T-helper 2 cell (primary cell): ENCODE measurements around the gene RASGRF2.
"Not testable (repeated sequence)": the region's sequence is repeated elsewhere in the genome, so short reads cannot be mapped to it uniquely, and the experiment has no call there.

ENCODE experiments used
- DNase-seq, 5 experiments: peaks; one replicate each; pipeline versions ENCODE4 v3.0.0 to v3.0.0-alpha.2; 2012 to 2022

RASGRF2 gene

GRCh38 chr5:81023261-81023970 is 63.3 kb downstream of the RASGRF2 start:
- no peak for DNase-seq

GRCh38 chr5:81027481-81028058 is 67.4 kb downstream of the RASGRF2 start:
- no peak for DNase-seq

DNA sequence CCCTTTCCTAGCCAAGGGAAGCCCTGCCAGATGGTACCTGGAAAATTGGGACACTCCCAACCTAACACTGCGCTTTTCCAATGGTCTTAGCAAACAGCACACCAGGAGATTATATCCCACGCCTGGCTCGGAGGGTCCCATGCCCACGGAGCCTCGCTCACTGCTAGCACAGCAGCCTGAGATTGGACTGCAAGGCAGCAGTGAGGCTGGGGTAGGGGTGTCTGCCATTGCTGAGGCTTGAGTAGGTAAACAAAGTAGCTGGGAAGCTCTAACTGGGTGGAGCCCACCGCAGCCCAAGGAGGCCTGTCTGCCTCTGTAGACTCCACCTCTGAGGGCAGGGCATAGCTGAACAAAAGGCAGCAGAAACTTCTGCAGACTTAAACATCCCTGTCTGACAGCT is 68.7 kb downstream of the RASGRF2 start:
- DNase-seq = not testable (repeated sequence)

DNA sequence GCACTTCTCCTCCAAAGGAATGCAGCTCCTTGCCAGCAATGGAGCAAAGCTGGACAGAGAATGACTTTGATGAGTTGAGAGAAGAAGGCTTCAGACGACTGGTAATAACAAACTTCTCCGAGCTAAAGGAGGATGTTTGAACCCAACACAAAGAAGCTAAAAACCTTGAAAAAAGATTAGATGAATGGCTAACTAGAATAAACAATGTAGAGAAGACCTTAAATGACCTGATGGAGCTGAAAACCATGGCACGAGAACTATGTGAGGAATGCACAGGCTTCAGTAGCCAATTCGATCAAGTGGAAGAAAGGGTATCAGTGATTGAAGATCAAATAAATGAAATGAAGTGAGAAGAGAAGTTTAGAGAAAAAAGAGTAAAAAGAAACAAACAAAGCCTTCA is 69.6 kb downstream of the RASGRF2 start:
- DNase-seq = not testable (repeated sequence)

- DNase-seq = not testable (repeated sequence)
These were observed 70.3 kb downstream of the RASGRF2 start for GRCh38 chr5:81030236-81031034.

DNA sequence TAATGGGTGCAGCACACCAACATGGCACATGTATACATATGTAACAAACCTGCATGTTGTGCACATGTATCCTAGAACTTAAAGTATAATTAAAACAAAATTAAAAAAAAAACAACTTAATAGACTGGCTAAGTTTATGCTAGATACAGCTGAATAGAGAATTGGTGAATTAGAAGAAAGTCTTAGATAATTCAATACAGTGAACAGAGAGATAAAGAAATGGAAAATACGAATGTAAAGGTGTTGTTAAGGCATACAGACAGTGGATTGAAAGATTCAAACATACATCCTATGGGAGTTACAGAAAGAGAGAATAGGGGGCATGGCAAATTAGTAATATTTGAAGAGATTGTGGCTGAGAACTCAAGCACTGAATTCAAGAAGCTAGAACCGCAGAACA is 75.4 kb downstream of the RASGRF2 start:
- no peak for DNase-seq

DNA sequence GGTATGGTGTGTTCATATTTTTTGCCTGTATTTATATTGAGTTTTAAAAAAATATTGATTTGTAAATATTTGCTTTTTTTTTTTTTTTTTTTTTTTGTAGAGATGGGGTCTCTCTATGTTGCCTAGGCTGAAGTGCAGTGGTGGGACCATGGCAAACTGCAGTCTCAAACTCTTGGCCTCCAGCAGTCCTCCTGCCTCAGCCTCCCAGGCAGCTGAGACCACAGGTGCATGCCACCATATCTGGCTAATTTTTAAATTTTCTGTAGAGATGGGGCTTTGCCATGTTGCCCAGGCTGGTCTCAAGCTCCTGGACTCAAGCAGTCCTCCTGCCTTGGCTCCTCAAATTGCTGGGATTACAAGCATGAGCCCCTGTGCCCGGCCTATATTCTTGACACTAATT is 78.3 kb downstream of the RASGRF2 start:
- no peak for DNase-seq

- DNase-seq = no peak
These were observed 84.7 kb downstream of the RASGRF2 start for GRCh38 chr5:81044868-81045267.

DNA sequence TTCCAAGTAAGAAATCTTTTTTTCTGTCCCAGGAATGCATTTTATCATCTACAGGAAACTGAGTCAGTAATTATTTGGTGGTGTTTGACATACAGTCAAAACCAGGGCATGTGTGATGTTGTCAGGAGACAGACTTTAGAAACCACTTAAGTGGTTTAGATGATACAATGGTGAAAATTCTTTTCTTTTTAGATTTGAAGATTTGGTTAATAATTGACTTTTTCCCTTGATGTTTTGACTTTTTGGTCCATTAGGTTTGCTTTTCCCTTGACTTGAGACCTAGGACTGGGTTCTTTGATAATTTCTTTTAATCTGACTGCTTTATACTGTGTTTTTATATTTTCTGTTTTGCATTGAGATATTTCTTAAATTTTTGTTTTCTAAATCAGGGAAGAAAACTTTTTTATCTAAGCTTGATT is 85.2 kb downstream of the RASGRF2 start:
- DNase-seq = no peak

GRCh38 chr5:81046041-81046440 is 85.9 kb downstream of the RASGRF2 start:
- no peak for DNase-seq

DNA sequence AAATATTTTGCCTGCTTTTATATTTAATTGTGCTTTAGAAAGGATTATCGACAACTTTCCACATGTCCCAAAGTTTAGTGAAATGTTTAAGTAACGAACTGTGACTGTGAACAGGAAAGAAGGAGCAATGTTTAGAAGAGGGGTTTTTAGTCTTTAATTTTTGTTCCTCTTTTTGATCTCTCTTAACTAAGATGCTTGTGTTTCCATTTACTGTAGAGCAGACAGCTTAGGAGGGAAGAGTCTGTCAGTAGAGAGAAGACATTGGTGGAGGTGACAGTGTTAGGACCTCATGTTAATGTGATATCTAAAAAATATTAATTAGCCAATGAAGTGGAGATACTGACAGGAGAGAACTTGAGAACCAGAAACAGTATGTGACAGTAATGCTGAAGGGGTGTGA is 92.2 kb downstream of the RASGRF2 start:
- no peak for DNase-seq

- not testable (repeated sequence) for DNase-seq
These were observed 93.1 kb downstream of the RASGRF2 start for GRCh38 chr5:81053282-81053681.

DNA sequence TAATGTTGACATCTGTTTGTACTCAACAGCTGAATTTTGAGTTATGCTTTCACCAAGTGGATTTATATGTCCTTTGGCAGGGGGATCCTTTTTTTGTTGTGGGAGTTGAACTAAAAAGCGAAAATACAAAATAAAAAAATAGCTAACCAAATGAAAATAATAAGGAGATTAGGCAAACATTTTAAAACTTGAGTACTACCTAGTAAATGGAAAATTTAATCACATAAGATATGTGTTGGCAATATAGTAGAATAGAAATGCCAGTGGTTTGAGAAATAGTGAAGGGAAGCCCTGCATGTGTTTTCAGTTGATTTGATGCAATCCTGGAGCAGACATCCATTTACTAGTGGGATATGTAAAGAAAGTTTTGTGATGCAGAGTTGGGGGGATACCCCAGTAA is 98.0 kb downstream of the RASGRF2 start:
- DNase-seq = no peak

GRCh38 chr5:81065492-81065891 is 105.3 kb downstream of the RASGRF2 start:
- no peak for DNase-seq

GRCh38 chr5:81066102-81066501 is 105.9 kb downstream of the RASGRF2 start:
- no peak for DNase-seq

DNA sequence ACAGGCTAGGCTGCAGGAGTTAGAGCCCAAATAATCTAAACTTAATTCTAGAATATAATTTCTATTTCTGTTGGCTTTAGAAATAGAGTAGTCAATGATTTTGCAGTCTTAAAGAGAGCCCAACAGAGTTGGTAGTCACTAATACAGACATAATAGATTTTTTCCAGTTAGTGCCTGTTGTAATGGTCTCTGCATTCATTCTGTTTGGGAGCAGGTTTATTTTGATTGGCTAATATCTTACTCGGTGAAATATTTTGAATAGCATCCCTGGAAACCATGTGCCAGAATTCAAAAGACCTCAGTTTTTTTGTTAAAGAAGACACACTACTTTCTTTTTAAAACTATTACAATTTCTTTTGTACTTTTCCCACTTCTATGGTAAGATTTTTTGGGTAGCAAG is 107.2 kb downstream of the RASGRF2 start:
- no peak for DNase-seq

DNA sequence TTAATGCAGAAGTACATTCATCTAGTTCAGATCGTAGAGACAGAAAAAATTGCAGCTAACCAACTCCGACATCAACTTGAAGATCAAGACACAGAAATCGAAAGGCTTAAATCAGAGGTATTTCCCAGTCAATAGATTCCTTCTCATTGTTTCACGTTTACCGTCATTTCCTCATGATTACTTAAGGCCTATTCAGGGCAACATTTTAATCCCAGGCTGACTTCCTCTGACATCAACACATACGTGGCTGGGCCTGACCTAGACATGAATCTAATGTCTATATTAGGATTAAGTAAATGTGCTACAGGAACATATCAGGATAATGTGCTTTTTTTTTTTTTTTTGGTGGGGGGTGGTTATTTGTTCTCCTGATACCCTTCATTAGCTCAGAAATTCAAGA is 107.9 kb downstream of the RASGRF2 start:
- no peak for DNase-seq

- no peak for DNase-seq
These were observed 108.5 kb downstream of the RASGRF2 start for GRCh38 chr5:81068635-81069034.

GRCh38 chr5:81069990-81070389 is 109.8 kb downstream of the RASGRF2 start:
- no peak for DNase-seq

DNA sequence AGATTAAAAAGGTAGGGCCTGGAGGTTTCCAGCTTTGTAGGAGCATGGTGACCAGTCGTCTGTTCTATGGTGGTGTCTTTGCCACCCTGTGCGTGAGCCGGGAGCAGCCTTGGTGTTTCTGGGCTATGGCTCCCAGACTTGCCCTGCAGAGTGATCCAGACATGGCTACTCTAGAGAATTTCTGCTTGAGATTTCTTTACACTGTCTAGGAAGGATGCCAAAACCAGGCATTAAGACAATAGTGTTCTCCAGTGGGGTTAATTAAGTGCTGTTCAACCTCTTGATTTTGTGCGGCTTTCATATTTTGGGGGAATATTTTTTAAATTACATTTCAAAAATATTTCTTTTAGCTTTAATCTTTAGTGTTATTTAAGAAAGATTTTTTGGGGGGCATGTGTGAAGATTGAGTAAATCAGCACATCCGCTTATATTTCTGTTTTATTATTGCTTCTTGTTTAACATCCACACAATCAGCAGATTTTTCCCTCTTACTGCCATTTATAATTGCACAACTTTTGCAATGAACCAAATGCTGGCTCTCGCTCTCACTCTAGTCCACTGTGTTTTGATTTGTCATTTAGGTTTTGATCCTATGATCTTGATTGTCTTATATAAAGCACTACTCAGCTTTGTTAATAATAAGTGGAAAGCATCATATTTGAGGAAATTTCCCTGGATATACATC is 110.5 kb downstream of the RASGRF2 start:
- DNase-seq = no peak

DNA sequence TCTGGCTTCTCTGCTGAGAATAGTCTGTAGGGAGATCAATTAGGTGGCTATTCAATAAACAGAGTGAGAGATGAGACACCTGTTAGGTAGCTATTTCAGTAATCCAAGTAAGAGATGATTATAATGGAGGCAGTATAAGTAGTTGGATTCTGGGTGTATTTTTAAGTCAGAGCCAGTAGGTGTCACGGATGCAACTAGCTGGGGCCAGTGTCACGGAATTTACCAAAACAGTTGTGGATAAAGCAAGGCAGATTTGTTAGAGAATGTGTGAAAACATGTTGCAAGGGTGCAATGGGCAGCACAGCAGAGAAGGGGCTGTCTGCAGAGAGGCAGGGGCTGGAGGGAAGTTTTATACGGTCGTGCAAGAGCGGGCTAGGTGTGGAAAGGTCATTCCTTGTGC is 114.9 kb downstream of the RASGRF2 start:
- no peak for DNase-seq

DNA sequence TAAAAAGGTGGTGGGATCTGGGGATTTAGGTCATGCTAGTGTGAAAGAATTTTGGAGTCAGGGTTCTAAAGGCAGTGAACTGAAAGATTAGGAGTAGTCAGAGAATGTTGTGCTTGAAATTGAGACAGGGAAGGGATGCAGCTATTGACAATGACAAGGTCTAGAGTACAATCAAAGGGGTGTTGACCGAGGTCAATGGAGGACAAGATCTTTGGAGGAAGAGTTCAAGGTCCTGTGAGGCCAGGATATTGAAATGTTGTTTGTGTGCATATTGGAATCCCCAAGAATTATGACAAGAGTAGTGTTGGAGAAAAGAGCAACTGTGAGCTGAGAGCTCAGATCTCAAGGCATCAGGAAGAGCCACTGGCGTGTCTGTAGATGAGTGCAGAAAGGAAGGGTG is 116.9 kb downstream of the RASGRF2 start:
- no peak for DNase-seq

DNA sequence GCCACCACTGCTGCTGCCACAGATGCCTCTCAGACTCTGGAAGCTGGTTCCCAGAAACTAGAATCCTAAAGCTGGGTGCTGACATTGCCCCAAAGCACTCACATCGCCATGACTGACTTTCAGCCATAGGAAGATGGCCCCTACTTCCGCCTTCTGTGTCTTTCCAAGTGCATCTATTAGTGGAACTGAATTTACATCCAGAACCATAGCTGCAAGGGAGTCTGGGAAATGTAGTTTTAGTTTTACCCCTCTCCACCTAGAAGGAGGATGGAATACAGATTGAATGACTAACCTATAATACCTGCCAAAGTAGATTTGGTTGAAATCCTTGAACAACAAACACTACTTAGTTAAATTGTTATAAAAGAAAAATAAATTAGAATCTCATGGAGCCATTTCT is 118.8 kb downstream of the RASGRF2 start:
- no peak for DNase-seq
